HepG2 (cell line): ENCODE measurements around the gene NFS1. TPM values are rescaled to one million over a fixed set of nuclear protein-coding genes. Genes with fewer than 3 reads are reported as not detected.

Source experiments
- ADNP ChIP-seq: sonication (generic); formaldehyde crosslinking; IDR thresholded peaks from 2 replicates; pipeline ENCODE4 v1.4.0; 2020; ENCODE audit warnings: missing genetic modification reagents
- AHDC1 ChIP-seq: sonication (generic); formaldehyde crosslinking; IDR thresholded peaks from 2 replicates; pipeline ENCODE4 v1.5.1; 2020; ENCODE audit warnings: mild to moderate bottlenecking, missing genetic modification reagents, borderline replicate concordance
- FOXA3 ChIP-seq: IDR thresholded peaks from 2 replicates; pipeline ENCODE4 v1.6.1; 2016; ENCODE audit warnings: missing genetic modification reagents, missing compliant biosample characterization
- MED1 ChIP-seq: sonication (generic); formaldehyde crosslinking; IDR thresholded peaks from 2 replicates; pipeline ENCODE4 v1.4.0; 2020; ENCODE audit warnings: missing genetic modification reagents
- MTF2 ChIP-seq: sonication (generic); formaldehyde crosslinking; IDR thresholded peaks from 2 replicates; pipeline ENCODE4 v1.5.0; 2020; ENCODE audit warnings: missing genetic modification reagents, borderline replicate concordance
- MXD3 ChIP-seq: IDR thresholded peaks from 2 replicates; pipeline ENCODE4 v1.6.1; 2016; ENCODE audit warnings: mild to moderate bottlenecking, missing biosample characterization, missing genetic modification reagents
- PHF8 ChIP-seq: sonication (generic); formaldehyde crosslinking; IDR thresholded peaks from 2 replicates; pipeline ENCODE4 v1.5.0; 2020; ENCODE audit warnings: missing genetic modification reagents
- PITX1 ChIP-seq: sonication (generic); formaldehyde crosslinking; IDR thresholded peaks from 2 replicates; pipeline ENCODE4 v1.5.1; 2020; ENCODE audit warnings: mild to moderate bottlenecking, missing genetic modification reagents
- PRMT3 ChIP-seq: sonication (generic); formaldehyde crosslinking; IDR thresholded peaks from 2 replicates; pipeline ENCODE4 v1.8.1; 2022; ENCODE audit warnings: low read depth, mild to moderate bottlenecking, moderate library complexity, missing genetic modification reagents, borderline replicate concordance
- SIX1 ChIP-seq: sonication (generic); formaldehyde crosslinking; IDR thresholded peaks from 2 replicates; pipeline ENCODE4 v1.4.0; 2020; ENCODE audit warnings: missing genetic modification reagents, borderline replicate concordance
- SNAI1 ChIP-seq: sonication (generic); formaldehyde crosslinking; IDR thresholded peaks from 2 replicates; pipeline ENCODE4 v1.5.0; 2020; ENCODE audit warnings: mild to moderate bottlenecking, missing genetic modification reagents, borderline replicate concordance
- TEAD3 ChIP-seq: optimal IDR thresholded peaks from 2 replicates; pipeline ENCODE3; 2016; ENCODE audit warnings: borderline replicate concordance
- ZEB1 ChIP-seq: IDR thresholded peaks from 2 replicates; pipeline ENCODE4 v1.6.1; 2012; ENCODE audit warnings: mild to moderate bottlenecking, low read depth, inconsistent platforms; ENCODE audit not compliant: insufficient replicate concordance
- ZFP82 ChIP-seq: sonication (generic); formaldehyde crosslinking; IDR thresholded peaks from 2 replicates; pipeline ENCODE4 v1.5.1; 2020; ENCODE audit warnings: mild to moderate bottlenecking, missing genetic modification reagents, borderline replicate concordance
- ZMYM2 ChIP-seq: sonication (generic); formaldehyde crosslinking; IDR thresholded peaks from 2 replicates; pipeline ENCODE4 v1.8.0; 2022; ENCODE audit warnings: mild to moderate bottlenecking, missing genetic modification reagents
- ZNF224 ChIP-seq: sonication (generic); formaldehyde crosslinking; IDR thresholded peaks from 2 replicates; pipeline ENCODE4 v1.5.0; 2020; ENCODE audit warnings: mild to moderate bottlenecking, missing genetic modification reagents
- ZNF24 ChIP-seq: fragments of 450-650 bp; IDR thresholded peaks from 2 replicates; pipeline ENCODE4 v1.6.1; 2017; ENCODE audit warnings: antibody characterized with exemption, mild to moderate bottlenecking
- ZNF792 ChIP-seq: IDR thresholded peaks from 2 replicates; pipeline ENCODE4 v1.6.1; 2016
- polyA plus RNA-seq, 8 experiments: library from polyadenylated mRNA; depleted of rRNA in 3 of 8; stranded (reverse) in 7 of 8; unstranded in 1 of 8; fragments of >200 nt; fragmentation: Illumina TruSeq in 4 of 8; extraction: Trizol in 4 of 8; gene quantifications; 2 replicates each; pipeline versions ENCODE4 v1.2.1 to v1.2.3, GENCODE V29; 2011 to 2016; ENCODE audit warnings: low read depth in 4 of 8, missing spikeins in 1 of 8, mixed read lengths in 1 of 8; ENCODE audit not compliant: insufficient read depth in 1 of 8
- total RNA-seq, 5 experiments: library from RNA; depleted of rRNA; stranded (reverse); fragments of >200 nt; fragmentation: Illumina TruSeq; extraction: Trizol; gene quantifications; 2 replicates each; pipeline ENCODE4 v1.2.3, GENCODE V29; 2016; ENCODE audit warnings: low read depth in 1 of 5
- TF ChIP-seq, protein P1 (sequence below): sonication (generic); formaldehyde crosslinking; IDR thresholded peaks from 2 replicates; pipeline ENCODE4 v1.4.0; 2020; ENCODE audit warnings: mild to moderate bottlenecking, missing genetic modification reagents

The NFS1 gene
- total and polyA plus RNA-seq, 2 of the 13 experiments (the other 11 are each of a cell fraction or from before 2014, with no cell fraction given) = 65.9 to 88.1 TPM

- TF ChIP-seq, protein P1, sequence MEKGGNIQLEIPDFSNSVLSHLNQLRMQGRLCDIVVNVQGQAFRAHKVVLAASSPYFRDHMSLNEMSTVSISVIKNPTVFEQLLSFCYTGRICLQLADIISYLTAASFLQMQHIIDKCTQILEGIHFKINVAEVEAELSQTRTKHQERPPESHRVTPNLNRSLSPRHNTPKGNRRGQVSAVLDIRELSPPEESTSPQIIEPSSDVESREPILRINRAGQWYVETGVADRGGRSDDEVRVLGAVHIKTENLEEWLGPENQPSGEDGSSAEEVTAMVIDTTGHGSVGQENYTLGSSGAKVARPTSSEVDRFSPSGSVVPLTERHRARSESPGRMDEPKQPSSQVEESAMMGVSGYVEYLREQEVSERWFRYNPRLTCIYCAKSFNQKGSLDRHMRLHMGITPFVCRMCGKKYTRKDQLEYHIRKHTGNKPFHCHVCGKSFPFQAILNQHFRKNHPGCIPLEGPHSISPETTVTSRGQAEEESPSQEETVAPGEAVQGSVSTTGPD (CRISPR knock-in tag) = 0 out of 2 replicates have a peak, but pooled peaks have one; percentile 37
- peak; percentile 46 for TF ChIP-seq ZEB1
- 0 out of 2 replicates have a peak, but pooled peaks have one; percentile 45 for TF ChIP-seq PHF8
- peak; percentile 1; the same call in 1 of the 2 replicates for TF ChIP-seq AHDC1 (CRISPR knock-in tag)
- no peak for TF ChIP-seq ZNF224
- no peak for TF ChIP-seq ZNF24
- 0 out of 2 replicates have a peak, but pooled peaks have one; percentile 16 for TF ChIP-seq MED1 (CRISPR knock-in tag)
- TF ChIP-seq MXD3 (CRISPR knock-in tag) = peak; percentile 60; the same call in 1 of the 2 replicates
- no peak for TF ChIP-seq PITX1 (CRISPR knock-in tag)
- peak; percentile 76; the same call in 1 of the 2 replicates for TF ChIP-seq ADNP
- peak; percentile 64 for TF ChIP-seq FOXA3 (CRISPR knock-in tag)
- TF ChIP-seq ZFP82 (CRISPR knock-in tag) = 0 out of 2 replicates have a peak, but pooled peaks have one; percentile 5
- 0 out of 2 replicates have a peak, but pooled peaks have one; percentile 64 for TF ChIP-seq SNAI1 (CRISPR knock-in tag)
- peak; percentile 75 for TF ChIP-seq ZMYM2
- peak; percentile 11 for TF ChIP-seq TEAD3 (CRISPR knock-in tag)
- TF ChIP-seq ZNF792 (CRISPR knock-in tag) = 0 out of 2 replicates have a peak, but pooled peaks have one; percentile 5
- 0 out of 2 replicates have a peak, but pooled peaks have one; percentile 40 for TF ChIP-seq PRMT3
- 0 out of 2 replicates have a peak, but pooled peaks have one; percentile 63 for TF ChIP-seq MTF2 (CRISPR knock-in tag)
- peak; percentile 9; the same call in 1 of the 2 replicates for TF ChIP-seq SIX1
Measured at GRCh38 chr20:35743693-35744491, 44.7 kb upstream of the NFS1 start (continued).
